HEK293 (cell line): ENCODE data around the gene SLC5A10.
A peak's percentile ranks its signal among the peaks of the same experiment; 100 is the strongest.

Source experiments
- KLF16 ChIP-seq: fragments of 450-650 bp; formaldehyde crosslinking; IDR thresholded peaks from 2 replicates; pipeline ENCODE4 v1.5.1; 2017; ENCODE audit warnings: missing biosample characterization, missing genetic modification characterization
- MEIS1 ChIP-seq: sonication (generic); formaldehyde crosslinking; IDR thresholded peaks from 2 replicates; pipeline ENCODE4 v1.8.1; 2022; ENCODE audit warnings: missing genetic modification reagents, mild to moderate bottlenecking, borderline replicate concordance
- PRDM1 ChIP-seq: fragments of 450-650 bp; formaldehyde crosslinking; IDR thresholded peaks from 2 replicates; pipeline ENCODE4; 2016; ENCODE audit warnings: missing biosample characterization, missing genetic modification characterization
- SALL2 ChIP-seq: fragments of 450-650 bp; formaldehyde crosslinking; IDR thresholded peaks from 2 replicates; pipeline ENCODE4 v1.5.0; 2017; ENCODE audit warnings: missing biosample characterization, mild to moderate bottlenecking, missing genetic modification characterization, borderline replicate concordance
- SCRT1 ChIP-seq: fragments of 450-650 bp; formaldehyde crosslinking; IDR thresholded peaks from 2 replicates; pipeline ENCODE4 v1.5.1; 2016; ENCODE audit warnings: missing biosample characterization, missing genetic modification characterization, borderline replicate concordance
- SCRT2 ChIP-seq: fragments of 450-650 bp; formaldehyde crosslinking; IDR thresholded peaks from 2 replicates; pipeline ENCODE4 v1.5.1; 2016; ENCODE audit warnings: missing biosample characterization, missing genetic modification characterization
- TRIM28 ChIP-seq: IDR thresholded peaks from 2 replicates; pipeline ENCODE4 v1.6.1; 2011; ENCODE audit warnings: low read length, control low read depth, borderline replicate concordance
- YY2 ChIP-seq: fragments of 450-650 bp; formaldehyde crosslinking; IDR thresholded peaks from 2 replicates; pipeline ENCODE4 v1.5.1; 2016; ENCODE audit warnings: missing biosample characterization, missing genetic modification characterization
- ZBTB48 ChIP-seq: fragments of 450-650 bp; formaldehyde crosslinking; IDR thresholded peaks from 2 replicates; pipeline ENCODE4 v1.5.1; 2016; ENCODE audit warnings: missing biosample characterization, missing genetic modification characterization
- ZFHX2 ChIP-seq: fragments of 450-650 bp; formaldehyde crosslinking; conservative IDR thresholded peaks from 2 replicates; pipeline ENCODE4 v1.5.1; 2016; ENCODE audit warnings: missing biosample characterization, missing genetic modification characterization
- ZNF10 ChIP-seq: fragments of 450-650 bp; formaldehyde crosslinking; IDR thresholded peaks from 2 replicates; pipeline ENCODE4 v1.5.1; 2017; ENCODE audit warnings: missing biosample characterization, missing genetic modification characterization
- ZNF114 ChIP-seq: fragments of 450-650 bp; formaldehyde crosslinking; IDR thresholded peaks from 2 replicates; pipeline ENCODE4 v1.5.0; 2017; ENCODE audit warnings: missing biosample characterization, missing genetic modification characterization
- ZNF138 ChIP-seq: fragments of 450-650 bp; formaldehyde crosslinking; IDR thresholded peaks from 2 replicates; pipeline ENCODE4 v1.5.1; 2016; ENCODE audit warnings: missing biosample characterization, missing genetic modification characterization, borderline replicate concordance
- ZNF146 ChIP-seq: fragments of 450-650 bp; formaldehyde crosslinking; IDR thresholded peaks from 2 replicates; pipeline ENCODE4 v1.5.1; 2016; ENCODE audit warnings: missing biosample characterization, missing genetic modification characterization
- ZNF157 ChIP-seq: fragments of 450-650 bp; formaldehyde crosslinking; IDR thresholded peaks from 2 replicates; pipeline ENCODE4 v1.5.1; 2016; ENCODE audit warnings: missing biosample characterization, missing genetic modification characterization
- ZNF274 ChIP-seq, 2 experiments: fragments of 200-500 bp in 1 of 2; fragments of 450-650 bp in 1 of 2; sonication (Bioruptor generic) in 1 of 2; formaldehyde crosslinking in 1 of 2; IDR thresholded peaks; 2 replicates each; pipeline versions ENCODE4 v1.5.1 to v1.6.1; 2014 to 2016; ENCODE audit warnings: borderline replicate concordance in 1 of 2, inconsistent platforms in 1 of 2, low read length in 1 of 2, missing biosample characterization in 1 of 2, missing genetic modification characterization in 1 of 2
- ZNF350 ChIP-seq: fragments of 450-650 bp; formaldehyde crosslinking; IDR thresholded peaks from 2 replicates; pipeline ENCODE4 v1.5.0; 2017; ENCODE audit warnings: missing biosample characterization, mild to moderate bottlenecking, missing genetic modification characterization
- ZNF37A ChIP-seq: fragments of 450-650 bp; IDR thresholded peaks from 2 replicates; pipeline ENCODE4 v1.5.1; 2018; ENCODE audit warnings: missing biosample characterization, missing genetic modification characterization
- ZNF398 ChIP-seq: fragments of 450-650 bp; formaldehyde crosslinking; IDR thresholded peaks from 2 replicates; pipeline ENCODE4 v1.5.1; 2017; ENCODE audit warnings: missing biosample characterization, missing genetic modification characterization
- ZNF529 ChIP-seq: fragments of 450-650 bp; formaldehyde crosslinking; IDR thresholded peaks from 2 replicates; pipeline ENCODE4 v1.5.1; 2017; ENCODE audit warnings: missing genetic modification characterization, missing biosample characterization; ENCODE audit not compliant: insufficient replicate concordance
- ZNF555 ChIP-seq: fragments of 450-650 bp; formaldehyde crosslinking; conservative IDR thresholded peaks from 2 replicates; pipeline ENCODE4 v1.5.1; 2017; ENCODE audit warnings: missing biosample characterization, mild to moderate bottlenecking, missing genetic modification characterization, inconsistent platforms
- ZNF664 ChIP-seq: fragments of 450-650 bp; formaldehyde crosslinking; IDR thresholded peaks from 2 replicates; pipeline ENCODE4 v1.5.1; 2016; ENCODE audit warnings: missing biosample characterization, missing genetic modification characterization
- ZSCAN16 ChIP-seq: fragments of 450-650 bp; formaldehyde crosslinking; IDR thresholded peaks from 2 replicates; pipeline ENCODE4 v1.5.1; 2016; ENCODE audit warnings: missing biosample characterization, missing genetic modification characterization
- TF ChIP-seq, protein P1 (sequence below): fragments of 450-650 bp; formaldehyde crosslinking; IDR thresholded peaks from 2 replicates; pipeline ENCODE4 v1.5.1; 2016; ENCODE audit warnings: missing biosample characterization, missing genetic modification characterization
- TF ChIP-seq, protein P2 (sequence below): fragments of 450-650 bp; formaldehyde crosslinking; IDR thresholded peaks from 2 replicates; pipeline ENCODE4 v1.5.1; 2016; ENCODE audit warnings: missing biosample characterization, missing genetic modification characterization
- TF ChIP-seq, protein P3 (sequence below): fragments of 450-650 bp; formaldehyde crosslinking; IDR thresholded peaks from 2 replicates; pipeline ENCODE4 v1.5.1; 2016; ENCODE audit warnings: missing biosample characterization, missing genetic modification characterization
- TF ChIP-seq, protein P4 (sequence below): fragments of 450-650 bp; formaldehyde crosslinking; IDR thresholded peaks from 2 replicates; pipeline ENCODE4 v1.5.1; 2016; ENCODE audit warnings: missing biosample characterization, missing genetic modification characterization
- TF ChIP-seq, protein P5 (sequence below): fragments of 450-650 bp; formaldehyde crosslinking; IDR thresholded peaks from 2 replicates; pipeline ENCODE4 v1.5.1; 2017; ENCODE audit warnings: missing biosample characterization, missing genetic modification characterization

The SLC5A10 gene

DNA sequence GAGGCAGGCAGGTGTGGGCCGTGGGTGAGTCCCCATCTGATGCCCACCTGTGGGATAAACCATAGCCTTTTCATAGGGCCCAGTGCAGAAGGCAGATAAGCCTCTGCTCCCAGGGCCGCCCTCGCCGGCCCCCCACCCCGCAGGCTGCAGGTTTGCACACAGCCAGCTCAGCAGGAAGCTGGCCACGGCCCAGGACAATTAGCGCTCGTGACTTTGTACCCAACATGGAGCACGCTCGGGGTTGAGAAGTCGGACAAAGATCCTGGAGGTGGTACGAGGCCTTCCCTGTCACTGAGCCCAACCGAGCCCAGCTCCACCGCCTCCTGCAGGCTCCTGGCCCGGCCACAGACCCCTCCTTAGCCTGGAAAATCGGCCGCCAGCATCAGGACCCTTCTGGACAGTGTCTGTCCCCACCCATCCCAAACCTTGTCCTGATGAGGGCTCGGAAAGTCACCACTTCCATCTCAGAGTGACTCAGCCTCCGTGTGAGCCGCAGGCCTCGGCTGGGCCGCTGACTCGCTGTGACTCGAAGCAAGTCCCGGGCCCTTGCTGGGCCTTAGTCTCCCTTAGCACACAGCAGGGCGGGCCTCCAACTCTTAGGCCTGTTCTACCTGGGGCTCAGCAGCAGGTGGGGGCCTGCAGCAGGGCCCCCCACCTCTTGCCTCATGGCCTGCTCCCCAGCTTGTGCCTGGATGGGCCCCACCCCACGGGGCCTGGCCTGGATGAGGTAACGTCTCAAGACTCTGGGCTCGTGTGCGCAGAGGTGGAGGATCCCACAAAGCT lies 29.9 kb downstream of the SLC5A10 start (continued):
- TF ChIP-seq, protein P1, sequence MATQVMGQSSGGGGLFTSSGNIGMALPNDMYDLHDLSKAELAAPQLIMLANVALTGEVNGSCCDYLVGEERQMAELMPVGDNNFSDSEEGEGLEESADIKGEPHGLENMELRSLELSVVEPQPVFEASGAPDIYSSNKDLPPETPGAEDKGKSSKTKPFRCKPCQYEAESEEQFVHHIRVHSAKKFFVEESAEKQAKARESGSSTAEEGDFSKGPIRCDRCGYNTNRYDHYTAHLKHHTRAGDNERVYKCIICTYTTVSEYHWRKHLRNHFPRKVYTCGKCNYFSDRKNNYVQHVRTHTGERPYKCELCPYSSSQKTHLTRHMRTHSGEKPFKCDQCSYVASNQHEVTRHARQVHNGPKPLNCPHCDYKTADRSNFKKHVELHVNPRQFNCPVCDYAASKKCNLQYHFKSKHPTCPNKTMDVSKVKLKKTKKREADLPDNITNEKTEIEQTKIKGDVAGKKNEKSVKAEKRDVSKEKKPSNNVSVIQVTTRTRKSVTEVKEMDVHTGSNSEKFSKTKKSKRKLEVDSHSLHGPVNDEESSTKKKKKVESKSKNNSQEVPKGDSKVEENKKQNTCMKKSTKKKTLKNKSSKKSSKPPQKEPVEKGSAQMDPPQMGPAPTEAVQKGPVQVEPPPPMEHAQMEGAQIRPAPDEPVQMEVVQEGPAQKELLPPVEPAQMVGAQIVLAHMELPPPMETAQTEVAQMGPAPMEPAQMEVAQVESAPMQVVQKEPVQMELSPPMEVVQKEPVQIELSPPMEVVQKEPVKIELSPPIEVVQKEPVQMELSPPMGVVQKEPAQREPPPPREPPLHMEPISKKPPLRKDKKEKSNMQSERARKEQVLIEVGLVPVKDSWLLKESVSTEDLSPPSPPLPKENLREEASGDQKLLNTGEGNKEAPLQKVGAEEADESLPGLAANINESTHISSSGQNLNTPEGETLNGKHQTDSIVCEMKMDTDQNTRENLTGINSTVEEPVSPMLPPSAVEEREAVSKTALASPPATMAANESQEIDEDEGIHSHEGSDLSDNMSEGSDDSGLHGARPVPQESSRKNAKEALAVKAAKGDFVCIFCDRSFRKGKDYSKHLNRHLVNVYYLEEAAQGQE (tag by site-specific recombination), result no peak
- TF ChIP-seq ZBTB48 (tag by site-specific recombination) (peak; percentile 56), ZNF157 (tag by site-specific recombination) (no peak), ZNF10 (peak; percentile 76; the same call in 1 of the 2 replicates), ZFHX2 (tag by site-specific recombination) (peak; percentile 89), SCRT2 (peak; percentile 81), ZNF664 (no peak), ZNF274 (IDR thresholded peaks at IDR 0.05; ENCODE audit: low read length) (no peak), ZNF274 (tag by site-specific recombination; IDR thresholded peaks at IDR 0.05; ENCODE audit: borderline replicate concordance) (no peak), PRDM1 (tag by site-specific recombination) (no peak), ZNF138 (tag by site-specific recombination) (no peak), ZNF398 (no peak; the same call in 1 of the 2 replicates), ZNF350 (no peak), SALL2 (tag by site-specific recombination) (no peak), YY2 (tag by site-specific recombination) (0 out of 2 replicates have a peak, but pooled peaks have one; percentile 14), TRIM28 (peak; percentile 63; the same call in 1 of the 2 replicates), MEIS1 (CRISPR knock-in tag) (no peak), ZSCAN16 (tag by site-specific recombination) (no peak), ZNF555 (tag by site-specific recombination) (no peak), ZNF146 (tag by site-specific recombination) (no peak), SCRT1 (tag by site-specific recombination) (no peak), ZNF529 (no peak), ZNF37A (tag by site-specific recombination) (no peak), KLF16 (0 out of 2 replicates have a peak, but pooled peaks have one; percentile 15), ZNF114 (tag by site-specific recombination) (no peak)
- TF ChIP-seq, protein P2, sequence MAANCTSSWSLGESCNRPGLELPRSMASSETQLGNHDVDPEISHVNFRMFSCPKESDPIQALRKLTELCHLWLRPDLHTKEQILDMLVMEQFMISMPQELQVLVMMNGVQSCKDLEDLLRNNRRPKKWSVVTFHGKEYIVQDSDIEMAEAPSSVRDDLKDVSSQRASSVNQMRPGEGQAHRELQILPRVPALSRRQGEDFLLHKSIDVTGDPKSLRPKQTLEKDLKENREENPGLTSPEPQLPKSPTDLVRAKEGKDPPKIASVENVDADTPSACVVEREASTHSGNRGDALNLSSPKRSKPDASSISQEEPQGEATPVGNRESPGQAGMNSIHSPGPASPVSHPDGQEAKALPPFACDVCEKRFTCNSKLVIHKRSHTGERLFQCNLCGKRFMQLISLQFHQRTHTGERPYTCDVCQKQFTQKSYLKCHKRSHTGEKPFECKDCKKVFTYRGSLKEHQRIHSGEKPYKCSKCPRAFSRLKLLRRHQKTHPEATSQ (tag by site-specific recombination), result no peak
- TF ChIP-seq, protein P3, sequence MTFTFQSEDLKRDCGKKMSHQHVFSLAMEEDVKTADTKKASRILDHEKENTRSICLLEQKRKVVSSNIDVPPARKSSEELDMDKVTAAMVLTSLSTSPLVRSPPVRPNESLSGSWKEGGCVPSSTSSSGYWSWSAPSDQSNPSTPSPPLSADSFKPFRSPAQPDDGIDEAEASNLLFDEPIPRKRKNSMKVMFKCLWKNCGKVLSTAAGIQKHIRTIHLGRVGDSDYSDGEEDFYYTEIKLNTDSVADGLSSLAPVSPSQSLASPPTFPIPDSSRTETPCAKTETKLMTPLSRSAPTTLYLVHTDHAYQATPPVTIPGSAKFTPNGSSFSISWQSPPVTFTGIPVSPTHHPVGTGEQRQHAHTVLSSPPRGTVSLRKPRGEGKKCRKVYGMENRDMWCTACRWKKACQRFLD (tag by site-specific recombination), result no peak
- TF ChIP-seq, protein P4, sequence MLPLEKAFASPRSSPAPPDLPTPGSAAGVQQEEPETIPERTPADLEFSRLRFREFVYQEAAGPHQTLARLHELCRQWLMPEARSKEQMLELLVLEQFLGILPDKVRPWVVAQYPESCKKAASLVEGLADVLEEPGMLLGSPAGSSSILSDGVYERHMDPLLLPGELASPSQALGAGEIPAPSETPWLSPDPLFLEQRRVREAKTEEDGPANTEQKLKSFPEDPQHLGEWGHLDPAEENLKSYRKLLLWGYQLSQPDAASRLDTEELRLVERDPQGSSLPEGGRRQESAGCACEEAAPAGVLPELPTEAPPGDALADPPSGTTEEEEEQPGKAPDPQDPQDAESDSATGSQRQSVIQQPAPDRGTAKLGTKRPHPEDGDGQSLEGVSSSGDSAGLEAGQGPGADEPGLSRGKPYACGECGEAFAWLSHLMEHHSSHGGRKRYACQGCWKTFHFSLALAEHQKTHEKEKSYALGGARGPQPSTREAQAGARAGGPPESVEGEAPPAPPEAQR, result no peak
- TF ChIP-seq, protein P5, sequence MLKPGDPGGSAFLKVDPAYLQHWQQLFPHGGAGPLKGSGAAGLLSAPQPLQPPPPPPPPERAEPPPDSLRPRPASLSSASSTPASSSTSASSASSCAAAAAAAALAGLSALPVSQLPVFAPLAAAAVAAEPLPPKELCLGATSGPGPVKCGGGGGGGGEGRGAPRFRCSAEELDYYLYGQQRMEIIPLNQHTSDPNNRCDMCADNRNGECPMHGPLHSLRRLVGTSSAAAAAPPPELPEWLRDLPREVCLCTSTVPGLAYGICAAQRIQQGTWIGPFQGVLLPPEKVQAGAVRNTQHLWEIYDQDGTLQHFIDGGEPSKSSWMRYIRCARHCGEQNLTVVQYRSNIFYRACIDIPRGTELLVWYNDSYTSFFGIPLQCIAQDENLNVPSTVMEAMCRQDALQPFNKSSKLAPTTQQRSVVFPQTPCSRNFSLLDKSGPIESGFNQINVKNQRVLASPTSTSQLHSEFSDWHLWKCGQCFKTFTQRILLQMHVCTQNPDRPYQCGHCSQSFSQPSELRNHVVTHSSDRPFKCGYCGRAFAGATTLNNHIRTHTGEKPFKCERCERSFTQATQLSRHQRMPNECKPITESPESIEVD (tag by site-specific recombination), result no peak
